Measurements from ENCODE around the gene HOGA1.

DNA sequence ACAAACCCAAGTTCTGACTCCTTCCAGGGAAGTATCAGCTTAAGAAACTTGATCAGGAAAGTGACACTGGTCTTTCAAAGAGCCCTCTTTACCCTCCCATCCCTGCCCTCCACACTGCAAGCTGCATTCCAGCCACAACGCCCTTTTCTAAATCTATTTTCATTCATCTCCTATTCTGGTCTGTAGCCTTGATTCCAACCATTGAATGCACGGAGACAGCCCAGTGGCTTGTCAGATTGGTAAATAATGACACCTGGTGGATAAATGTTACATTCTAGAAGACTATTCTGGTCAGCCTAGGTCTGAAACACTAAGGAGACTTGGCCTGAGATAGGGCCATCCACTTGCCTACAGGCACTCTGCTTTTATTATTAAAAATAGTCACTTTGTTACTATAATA is 28.2 kb downstream of the HOGA1 start:
- TF ChIP-seq GATA2 (IDR thresholded peaks at IDR 0.05; ENCODE audit: low read depth, low read length) = no peak
- TF ChIP-seq GATA3 (IDR thresholded peaks at IDR 0.05; ENCODE audit: low read depth, low read length) = no peak
